Amniotic stem cell (primary cell): Measurements from ENCODE around the gene FOXA3.
"Not testable (repeated sequence)": the region's sequence is repeated elsewhere in the genome, so short reads cannot be mapped to it uniquely, and the experiment has no call there.

Experiments used
- DNase-seq: peaks from one replicate; lab custom pipeline; 2025; lab: John Stamatoyannopoulos, UW

Gene FOXA3

DNA sequence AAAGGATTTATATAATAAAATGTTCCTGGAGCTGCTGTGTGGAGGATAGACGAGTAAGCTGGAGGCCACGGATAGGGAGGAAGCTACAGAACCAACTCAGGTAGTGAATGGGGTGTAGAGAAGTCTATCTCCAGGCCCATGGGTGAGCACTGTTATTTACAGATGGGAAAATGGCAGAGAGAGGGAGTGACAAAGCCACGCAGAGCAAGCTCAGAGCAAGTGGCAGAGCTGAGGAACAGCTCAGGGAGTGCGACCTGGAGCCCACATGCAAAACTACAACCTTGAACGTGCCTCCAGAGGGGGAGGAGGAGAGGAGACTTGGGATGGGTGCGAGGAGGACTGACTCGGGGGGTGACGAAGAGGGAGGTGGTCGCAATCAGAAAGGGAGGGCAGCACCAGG, 35.6 kb upstream of the FOXA3 start:
- no peak for DNase-seq

DNA sequence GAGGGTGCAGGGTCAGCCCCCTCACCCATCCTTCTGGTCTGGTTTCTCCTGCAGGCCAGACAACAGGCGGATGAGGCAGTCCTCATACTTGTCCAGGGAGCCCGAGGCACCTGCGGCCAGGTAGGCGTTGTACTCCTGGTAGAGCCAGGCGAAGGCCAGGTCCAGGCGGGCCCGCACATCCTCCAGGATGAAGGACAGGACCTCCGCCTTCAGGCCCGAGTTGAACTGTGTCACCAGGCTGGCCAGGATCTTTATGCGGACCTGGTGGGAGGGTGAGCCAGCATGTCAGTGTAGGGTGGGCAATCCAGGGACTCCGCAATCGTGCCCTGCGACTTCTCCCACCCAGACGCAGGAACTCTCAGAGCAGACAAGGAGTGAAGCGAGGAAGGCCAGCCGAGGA, 35.2 kb upstream of the FOXA3 start:
- no peak for DNase-seq

DNA sequence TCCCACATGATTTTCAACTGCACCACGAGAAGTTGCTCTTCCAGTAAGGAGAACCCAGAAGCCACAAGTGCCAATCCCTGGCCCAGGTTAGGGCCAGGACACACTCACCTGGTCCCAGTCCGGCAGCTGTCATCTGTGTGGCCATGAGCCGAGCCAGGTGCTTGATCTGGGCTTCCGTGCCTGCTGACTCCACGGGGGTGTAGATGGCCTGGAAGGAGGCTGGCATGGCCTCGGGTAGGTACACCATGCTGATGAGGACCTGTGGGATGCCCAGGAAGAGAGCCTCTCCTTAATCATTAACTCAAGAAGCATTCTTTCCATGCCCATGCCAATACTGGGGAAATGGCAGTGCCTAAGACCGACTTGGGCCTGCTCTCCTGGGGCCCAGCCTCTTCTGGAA, 29.2 kb upstream of the FOXA3 start:
- no peak for DNase-seq

DNA sequence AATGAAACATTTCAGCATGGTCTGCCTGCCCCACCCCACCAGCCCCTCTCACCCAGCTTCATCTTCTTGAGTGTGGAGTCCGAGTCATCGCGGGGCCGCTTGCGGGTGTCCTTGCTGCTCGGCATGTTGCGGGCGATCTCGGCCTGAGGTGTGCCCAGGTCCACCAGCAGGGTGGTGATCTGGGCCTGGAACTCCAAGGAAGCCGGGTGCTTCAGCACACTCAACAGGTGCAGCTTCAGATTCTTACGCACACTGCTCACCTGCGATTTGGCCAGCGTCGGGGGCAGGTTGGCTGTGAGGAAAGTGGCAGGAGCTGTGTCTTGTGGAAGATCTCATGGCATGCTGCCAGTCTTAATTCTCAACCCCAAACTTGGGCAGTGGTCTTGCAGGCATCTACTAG, 21.9 kb upstream of the FOXA3 start:
- DNase-seq = no peak

DNA sequence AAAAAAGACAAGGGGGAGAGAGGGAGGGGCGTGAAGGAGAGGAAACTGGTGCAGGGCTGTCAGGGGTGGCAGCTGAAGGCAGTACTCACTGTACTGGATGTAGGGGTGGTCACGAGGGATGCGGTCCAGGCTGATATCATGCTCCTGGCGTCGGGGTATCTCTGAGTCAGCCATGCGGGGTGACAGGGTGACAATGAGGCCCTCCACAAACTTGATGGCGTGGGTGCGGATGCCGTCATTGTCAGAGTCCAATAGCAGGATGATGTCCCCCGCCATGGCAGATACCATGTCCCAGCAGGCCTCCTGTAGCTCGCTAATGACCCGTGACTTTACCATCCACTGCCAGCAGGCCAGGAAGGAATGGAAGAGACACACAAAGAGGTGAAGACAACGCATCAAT, 16.5 kb upstream of the FOXA3 start:
- DNase-seq = no peak

DNA sequence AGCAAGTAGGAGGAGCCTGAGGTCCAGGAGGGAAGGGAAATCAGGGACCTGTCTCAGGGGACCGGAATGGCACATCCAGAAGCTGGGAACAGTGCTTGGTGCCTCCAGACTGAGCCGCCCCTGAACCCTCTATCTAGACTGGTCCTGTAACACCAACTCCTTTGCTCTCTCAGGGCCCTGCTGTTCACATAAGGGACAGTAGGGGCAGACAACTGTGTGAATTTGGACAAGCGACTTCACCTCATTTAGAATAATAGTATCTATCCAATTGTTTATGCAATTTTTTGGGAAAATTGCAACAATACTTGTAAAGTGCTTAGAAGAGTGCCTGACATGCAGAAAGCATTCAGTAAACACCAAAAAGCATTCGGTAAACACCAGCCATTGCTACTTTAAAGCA, 15.2 kb upstream of the FOXA3 start:
- DNase-seq = no peak

DNA sequence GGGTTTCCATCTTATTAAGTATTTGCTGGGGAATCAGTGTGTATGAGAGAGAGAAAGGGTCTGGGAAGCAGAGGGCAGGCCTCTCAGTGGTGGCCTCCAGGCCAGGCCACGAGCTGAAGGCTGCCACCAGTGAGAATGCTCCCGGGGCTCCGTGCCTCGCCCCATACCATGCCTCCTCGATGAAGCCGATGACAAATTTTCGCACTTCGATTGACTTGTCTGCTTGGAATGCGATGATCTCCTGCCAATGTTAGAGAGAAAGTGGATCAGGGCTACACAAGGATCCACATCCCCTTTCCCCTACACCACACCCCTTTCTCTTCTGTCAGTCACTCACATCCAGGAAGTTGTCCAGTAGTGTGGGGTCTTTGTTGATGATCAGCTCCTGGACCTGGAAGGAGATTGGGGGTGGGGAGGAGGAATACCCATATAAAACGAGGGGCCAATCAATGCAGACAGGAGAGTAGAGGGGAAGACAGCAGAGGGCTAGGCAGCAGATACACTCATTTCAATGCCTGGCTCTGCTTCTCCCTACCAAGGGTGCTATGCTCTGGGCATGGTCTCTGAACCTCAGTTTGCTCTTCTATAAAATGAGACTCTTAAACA, 11.9 kb upstream of the FOXA3 start:
- DNase-seq = no peak

DNA sequence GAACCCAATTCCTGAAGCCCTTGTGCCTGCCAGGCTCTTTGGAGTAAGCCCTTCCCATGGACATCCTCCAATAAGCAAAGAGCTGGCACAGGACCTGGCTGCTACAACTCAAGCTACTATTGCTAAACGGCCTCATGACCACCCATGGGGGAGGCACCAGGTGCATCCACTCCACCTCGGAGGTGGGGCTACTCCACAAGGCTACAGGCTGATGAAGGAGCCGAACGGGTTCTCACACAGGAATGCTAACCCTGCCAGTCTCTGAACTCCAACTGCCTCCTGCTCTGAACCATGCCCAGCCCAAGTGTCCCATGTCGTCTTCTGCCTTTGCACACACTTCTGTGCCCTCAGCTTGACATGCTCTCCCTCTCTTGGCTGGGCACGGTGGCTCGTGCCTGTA, 11.1 kb upstream of the FOXA3 start:
- no peak for DNase-seq

DNA sequence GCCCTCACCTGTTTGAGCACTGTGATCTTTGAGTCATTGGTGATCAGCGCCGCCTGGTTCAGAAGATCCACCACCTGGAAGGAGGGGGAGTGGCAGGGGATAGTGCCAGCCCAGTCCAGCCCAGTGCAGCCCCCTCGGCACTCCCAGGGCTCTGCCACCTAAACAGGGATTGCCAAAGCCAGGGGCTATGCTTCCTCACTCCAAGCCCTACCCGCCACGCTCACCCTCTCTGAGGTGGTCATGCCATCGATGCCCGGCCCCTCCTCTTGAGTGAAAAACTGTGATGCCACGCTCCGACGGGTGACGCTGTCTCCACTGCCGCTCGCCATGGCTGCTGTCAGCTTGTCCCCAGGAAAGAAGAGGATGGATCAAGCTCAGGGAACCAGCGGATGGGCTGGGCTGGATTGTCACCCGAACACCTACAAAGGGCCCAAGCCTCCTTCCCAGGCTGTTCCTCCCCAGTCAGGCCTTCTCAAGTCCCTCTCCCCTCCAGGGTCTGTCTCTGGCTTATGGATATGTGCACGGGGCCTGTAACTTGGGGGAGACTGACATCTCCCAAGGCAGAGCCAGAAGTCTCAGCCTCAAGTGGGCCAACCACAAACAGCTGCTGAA, 9.9 kb upstream of the FOXA3 start:
- DNase-seq = no peak

DNA sequence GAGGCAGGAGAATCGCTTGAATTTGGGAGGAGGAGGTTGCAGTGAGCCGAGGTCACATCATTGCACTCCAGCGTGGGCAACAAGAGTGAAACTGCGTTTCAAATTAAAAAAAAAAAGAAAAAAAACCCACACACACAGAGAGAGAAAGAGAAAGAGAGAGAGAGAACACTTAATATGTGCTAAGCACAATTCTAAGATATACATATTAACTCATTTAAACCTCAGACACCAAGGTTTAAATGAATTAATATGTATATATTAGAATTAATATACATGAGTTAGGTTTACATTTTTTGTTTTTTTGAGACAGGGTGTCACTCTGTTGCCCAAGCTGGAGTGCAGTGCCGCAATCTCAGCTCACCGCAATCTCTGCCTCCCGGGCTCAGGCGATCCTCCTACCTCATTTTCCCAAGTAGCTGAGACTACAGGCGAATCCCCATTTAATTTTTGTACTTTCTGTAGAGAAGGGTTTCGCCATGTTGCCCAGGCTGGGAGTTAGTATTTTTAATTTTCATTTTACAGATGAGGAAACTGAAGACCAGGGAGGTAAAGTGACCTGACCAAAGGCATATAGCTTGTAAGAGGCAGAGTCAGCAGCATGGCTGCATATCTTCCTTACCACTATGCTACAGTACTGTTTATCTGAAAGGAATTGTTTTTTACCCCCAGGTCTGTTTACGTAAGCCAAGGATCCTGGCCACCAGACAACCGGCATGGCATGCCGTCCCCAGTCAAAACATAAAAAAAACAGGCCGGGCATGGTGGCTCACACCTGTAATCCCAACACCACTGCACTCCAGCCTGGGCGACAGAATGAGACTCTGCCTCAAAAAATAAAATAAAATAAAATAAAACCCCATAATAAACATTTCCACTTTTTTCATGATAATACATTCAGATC, 3.5 kb upstream of the FOXA3 start:
- no peak for DNase-seq

DNA sequence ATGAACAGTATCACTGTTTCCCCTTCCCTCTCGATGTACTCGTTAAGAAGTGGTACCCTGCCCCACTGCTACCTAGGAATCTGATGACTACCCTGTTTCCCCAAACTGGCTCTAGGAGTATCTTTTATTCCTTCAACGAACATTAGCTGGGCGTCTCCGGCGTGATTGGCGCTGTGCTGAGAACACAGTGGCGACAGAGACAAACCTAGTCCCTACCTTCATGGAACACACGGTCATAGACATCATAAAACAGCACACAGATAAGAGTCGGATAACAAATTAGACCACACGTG, 1.9 kb upstream of the FOXA3 start:
- no peak for DNase-seq

DNA sequence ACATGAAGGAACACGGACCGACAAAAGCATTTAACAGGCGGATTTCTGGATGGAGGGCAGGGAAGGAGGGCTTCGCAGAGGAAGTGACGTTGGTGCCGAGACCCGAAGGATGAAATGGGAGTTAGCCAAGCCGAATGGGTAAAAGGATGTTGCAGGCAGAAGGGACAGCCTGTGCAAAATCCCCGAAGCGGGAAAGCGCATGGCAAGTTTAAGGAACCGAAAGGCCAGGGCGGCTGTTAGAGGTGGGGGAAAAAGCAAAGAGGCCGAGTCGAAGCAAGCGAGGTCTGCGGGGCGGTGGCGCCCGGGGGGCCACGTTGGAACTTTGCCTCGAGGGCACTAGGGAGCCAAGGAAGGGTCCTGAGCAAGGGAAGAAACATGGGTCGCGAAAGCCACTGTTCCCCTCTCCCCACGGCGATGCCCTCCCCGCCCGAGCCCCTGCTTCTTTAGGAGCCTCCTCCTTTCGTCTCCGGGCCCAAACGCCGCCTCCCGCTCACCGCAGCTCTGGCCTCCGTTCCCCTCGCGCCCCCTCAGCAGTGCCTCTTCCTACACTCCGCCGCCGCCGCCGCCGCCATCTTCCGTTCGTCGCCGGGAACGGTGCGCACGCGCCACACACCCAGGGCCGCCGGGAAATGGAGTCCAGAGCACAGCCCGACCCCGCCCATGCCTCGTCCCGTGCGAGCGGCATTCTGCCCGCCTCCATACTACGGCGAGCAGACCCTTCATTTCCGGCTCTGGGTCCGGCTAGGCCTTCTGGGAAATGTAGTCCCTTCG, 1.4 kb upstream of the FOXA3 start, which contains the start of gene SYMPK:
TSS of gene SYMPK (minus strand) at position 584 of the 771 bp plus-strand sequence. CDS start 8,652 bp downstream, outside the sequence.
- peak; percentile 96 for DNase-seq

DNA sequence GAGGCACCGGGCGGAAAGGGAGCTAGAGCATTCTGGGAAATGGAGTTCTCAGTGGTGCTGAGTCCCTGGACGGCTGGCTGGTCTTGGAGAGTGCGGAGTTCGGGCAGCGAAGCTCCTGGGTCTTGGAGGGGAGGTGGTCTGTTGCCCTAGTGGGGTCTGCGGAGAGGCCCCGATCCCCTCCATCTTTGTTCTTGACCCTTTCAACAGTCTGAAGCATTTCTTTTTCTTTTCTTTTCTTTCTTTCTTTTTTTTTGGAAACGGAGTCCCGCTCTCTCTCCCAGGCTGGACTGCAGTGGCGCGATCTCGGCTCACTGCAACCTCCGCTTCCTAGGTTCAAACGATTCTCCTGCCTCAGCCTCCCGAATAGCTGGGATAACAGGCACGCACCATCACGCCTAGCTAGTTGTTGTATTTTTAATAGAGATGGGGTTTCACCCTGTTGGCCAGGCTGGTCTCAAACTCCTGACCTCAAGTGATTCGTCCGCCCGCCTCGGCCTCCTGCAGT, 739 bp upstream of the FOXA3 start:
- DNase-seq = no peak

DNA sequence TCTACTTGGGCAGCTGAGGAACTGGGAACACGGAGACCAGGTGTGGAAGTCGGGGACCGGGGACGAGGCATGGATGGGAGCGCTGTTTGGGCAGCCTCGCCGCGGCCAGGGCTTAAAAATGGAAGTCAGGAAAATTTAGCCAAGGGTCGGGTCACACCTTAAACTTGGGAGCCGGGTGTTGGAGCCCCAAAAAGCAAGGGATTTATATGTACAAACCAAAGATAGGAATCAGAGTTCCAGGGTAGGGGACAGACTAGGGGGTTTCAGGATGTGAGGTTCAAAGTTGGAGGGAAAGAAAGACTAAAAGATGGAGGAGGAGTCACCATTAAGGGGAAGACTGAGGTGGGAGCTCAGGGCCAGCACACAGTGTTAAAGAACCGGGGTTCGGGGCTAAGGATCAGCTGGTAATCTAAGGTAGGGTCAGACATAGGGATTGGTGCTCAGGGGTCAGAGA, 530 bp downstream of the FOXA3 start:
- DNase-seq = no peak

DNA sequence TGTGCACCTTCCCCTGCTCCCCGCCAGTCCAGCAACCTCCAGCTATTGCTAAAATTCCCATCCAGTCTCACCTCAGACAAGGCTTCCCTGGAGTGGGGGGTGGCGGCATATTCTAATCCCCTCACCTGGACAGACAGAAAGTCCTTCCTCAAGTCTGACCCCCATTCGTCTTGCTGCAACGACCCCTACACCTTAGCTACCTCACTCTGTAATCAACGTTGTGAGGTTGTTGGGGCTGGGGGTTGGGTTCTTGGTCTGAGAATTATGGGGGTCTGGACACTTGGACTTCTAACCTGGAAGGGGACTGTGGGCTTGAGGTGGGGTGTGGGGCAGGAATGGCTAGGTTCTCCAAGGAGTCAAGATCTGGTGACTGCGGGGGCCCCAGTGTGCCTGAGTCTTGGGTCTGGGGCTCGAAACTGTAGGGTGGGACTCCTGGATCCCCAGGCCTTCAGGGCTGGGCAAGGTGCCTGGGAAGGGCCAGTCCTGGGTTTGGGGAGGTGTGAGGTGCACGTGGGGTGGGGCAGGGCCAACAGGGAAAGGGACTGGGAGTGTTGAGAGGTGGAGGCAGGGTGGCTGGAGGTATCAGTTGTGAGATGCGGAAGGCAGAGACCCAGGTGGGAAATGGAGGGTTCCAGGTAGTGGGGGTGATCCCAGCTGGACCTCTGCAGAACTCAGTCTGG, 1.3 kb downstream of the FOXA3 start:
- no peak for DNase-seq

DNA sequence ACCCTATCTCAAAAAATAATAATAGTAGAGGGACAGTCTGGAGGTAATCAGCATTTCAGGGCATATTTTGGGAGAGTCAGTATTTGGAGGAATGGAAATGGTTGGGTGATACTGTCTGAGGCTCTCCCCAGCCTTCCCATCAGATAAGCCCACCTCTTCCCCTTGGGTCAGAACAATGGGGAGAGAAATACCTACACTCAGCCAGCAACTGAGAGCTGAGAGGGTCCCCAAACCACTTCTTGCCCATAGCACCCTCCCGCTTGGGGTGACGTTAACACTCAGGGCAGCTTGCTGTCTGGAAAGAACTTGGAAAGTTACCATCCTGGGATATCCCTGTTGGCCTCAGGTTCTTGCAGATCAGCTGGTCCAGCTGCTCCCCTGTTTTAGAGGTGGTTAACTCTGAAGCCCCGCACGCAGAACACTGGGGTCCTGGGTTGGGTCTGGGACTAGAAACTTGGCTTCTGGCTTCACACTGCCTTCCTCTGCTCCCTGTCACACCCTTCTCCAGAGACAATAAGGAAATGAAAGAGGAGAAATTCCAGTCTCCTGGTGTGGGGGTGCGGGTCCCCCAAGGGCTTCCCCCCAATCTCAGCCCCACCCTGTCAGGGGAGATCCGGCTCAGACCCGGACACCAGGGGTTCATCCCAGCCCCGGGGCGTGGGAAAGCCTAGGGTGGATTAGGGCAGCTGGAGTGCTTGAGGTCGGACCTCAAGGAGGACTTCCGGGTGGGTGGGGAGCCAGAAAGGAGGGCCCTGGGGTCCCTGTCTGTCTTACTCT, 2.5 kb downstream of the FOXA3 start:
- no peak for DNase-seq

DNA sequence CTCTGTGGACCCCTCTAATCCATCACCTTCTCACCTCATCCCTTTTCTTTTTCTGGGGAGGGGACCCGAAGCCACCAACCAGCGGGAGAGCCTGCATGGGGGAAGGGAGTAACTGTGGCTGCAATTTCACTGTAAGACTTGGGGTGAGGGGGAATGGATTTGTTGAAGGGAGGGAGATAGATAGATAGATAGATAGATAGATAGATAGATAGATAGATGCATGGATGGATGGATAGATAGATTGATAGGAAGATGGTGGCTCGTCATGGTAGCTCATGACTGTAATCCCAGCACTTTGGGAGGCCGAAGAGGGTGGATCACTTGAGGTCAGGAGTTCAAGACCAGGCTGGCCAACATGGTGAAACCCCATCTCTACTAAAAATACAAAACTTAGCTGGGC, 3.1 kb downstream of the FOXA3 start:
- DNase-seq = not testable (repeated sequence)

DNA sequence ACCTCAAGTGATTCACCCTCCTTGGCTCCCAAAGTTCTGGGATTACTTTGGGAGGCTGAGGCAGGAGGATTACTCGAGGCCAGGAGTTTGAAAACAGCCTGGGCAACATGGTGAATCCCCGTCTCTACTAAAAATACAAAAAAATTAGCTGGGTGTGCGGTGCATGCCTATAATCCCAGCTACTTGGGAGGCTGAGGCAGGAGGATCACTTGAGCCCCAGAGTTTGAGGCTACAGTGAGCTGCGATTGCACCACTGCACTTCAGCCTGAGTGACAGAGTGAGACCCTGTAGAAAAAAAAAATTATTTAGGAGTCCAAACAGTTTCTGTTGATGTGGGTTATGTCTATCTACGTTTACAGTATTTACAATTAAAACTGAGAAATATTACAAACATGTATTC, 6.7 kb downstream of the FOXA3 start:
- no peak for DNase-seq

DNA sequence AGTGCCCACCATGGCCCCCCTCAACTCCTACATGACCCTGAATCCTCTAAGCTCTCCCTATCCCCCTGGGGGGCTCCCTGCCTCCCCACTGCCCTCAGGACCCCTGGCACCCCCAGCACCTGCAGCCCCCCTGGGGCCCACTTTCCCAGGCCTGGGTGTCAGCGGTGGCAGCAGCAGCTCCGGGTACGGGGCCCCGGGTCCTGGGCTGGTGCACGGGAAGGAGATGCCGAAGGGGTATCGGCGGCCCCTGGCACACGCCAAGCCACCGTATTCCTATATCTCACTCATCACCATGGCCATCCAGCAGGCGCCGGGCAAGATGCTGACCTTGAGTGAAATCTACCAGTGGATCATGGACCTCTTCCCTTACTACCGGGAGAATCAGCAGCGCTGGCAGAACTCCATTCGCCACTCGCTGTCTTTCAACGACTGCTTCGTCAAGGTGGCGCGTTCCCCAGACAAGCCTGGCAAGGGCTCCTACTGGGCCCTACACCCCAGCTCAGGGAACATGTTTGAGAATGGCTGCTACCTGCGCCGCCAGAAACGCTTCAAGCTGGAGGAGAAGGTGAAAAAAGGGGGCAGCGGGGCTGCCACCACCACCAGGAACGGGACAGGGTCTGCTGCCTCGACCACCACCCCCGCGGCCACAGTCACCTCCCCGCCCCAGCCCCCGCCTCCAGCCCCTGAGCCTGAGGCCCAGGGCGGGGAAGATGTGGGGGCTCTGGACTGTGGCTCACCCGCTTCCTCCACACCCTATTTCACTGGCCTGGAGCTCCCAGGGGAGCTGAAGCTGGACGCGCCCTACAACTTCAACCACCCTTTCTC, 8.2 kb downstream of the FOXA3 start:
- DNase-seq = no peak

DNA sequence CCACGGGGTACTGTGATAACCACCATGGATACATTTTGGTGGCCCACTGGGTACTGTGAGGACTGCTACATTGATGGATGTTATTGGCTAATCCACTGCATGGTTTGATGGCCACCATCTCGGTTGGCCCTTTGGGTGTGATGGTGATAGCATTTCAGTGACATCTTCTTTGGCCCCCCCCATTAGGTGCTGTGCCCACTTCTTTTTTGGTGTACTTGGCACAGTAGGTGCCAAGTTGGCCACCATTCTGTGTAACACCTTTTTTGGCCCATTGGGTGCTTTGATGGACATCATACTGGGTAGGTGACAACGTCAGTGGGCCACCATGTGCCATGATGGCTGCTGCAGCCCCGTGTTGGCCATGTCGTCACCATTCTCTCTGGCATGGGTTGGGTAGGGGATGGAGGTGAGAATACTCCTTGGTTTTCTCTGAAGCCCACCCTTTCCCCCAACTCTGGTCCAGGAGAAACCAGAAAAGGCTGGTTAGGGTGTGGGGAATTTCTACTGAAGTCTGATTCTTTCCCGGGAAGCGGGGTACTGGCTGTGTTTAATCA, 9.2 kb downstream of the FOXA3 start:
- no peak for DNase-seq
